ENCODE measurements around the gene OXCT1. TPM values are rescaled to one million over a fixed set of nuclear protein-coding genes. Genes with fewer than 3 reads are reported as not detected.

The OXCT1 gene
- total and polyA plus RNA-seq, 9 of the 15 experiments (the other 6 are each of a cell fraction or from before 2014, with no cell fraction given) = 24.7 to 61.2 (median 41.9) TPM

DNA sequence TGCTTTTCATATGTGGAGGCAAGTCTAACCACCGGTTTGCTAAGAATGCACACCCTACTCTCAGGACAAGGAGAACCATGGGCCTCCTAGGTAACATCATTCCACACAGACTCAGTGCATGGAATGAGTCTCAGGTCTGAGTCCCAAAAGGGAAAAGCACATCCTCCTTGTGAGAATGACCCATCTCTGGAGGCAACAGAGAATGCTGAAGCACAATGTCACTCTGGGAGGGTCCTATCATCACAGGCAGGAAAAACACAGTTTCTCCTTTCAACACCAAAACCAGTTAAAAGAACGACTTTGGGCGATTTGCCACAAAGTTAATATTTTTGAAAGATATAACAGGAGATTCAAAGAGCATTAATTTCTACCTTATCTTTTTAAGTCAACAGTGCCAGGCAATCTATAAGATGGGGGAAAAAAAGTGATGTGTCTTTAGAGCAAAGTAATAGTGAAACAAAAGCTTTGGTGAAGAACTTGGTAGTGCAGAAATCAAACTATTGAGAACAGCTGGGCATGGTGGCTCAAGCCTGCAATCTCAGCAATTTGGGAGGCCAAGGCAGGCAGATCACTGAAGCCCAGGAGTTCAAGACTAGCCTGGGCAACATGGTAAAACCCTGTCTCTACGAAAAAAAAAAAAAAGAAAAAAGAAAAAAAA is 97.3 kb downstream of the OXCT1 start:
- in situ Hi-C loops (cut with MboI) (no loop called here), intact Hi-C loops (cut with micrococcal nuclease) (no loop called here)
- Histone ChIP-seq H3K9me3 (replicated peaks; ENCODE audit: control insufficient read depth, insufficient read depth, low read depth, low read length) (no peaks in the 10 kb centered on the region), H4K20me1 (replicated peaks; ENCODE audit: control insufficient read depth, insufficient read depth, low read length) (no peaks in the 10 kb centered on the region), H3K27me3 (ENCODE audit: control insufficient read depth in 2 of 2, insufficient read depth in 2 of 2, low read length in 2 of 2) (no peaks in the 10 kb centered on the region), H3K79me2 (ENCODE audit: control insufficient read depth, insufficient read depth, low read length) (no peaks in the 10 kb centered on the region), H2AFZ (ENCODE audit: low read depth, low read length) (no peak overlapping the region), H3K9ac (ENCODE audit: insufficient read depth in 1 of 2, low read depth in 2 of 2, low read length in 2 of 2) (no peak overlapping the region), H3K4me2 (ENCODE audit: insufficient read depth, low read length) (no peak overlapping the region), H3K9me1 (ENCODE audit: control insufficient read depth, insufficient read depth, low read length) (no peaks in the 10 kb centered on the region), H3K4me1 (replicated peaks in 1 of 2; ENCODE audit: control insufficient read depth in 2 of 2, insufficient read depth in 2 of 2, low read length in 2 of 2) (no peaks in the 10 kb centered on the region), H3K36me3 (ENCODE audit: control insufficient read depth, insufficient read depth, low read length) (no peaks in the 10 kb centered on the region), H3K4me3 (no peak overlapping the region), H3K27ac (ENCODE audit: extremely low read depth, low read depth, low read length) (no peak overlapping the region)
- DNase-seq (ENCODE audit: extremely low read depth in 1 of 4, low spot score in 3 of 4) = no peak
- CTCF ChIA-PET (ENCODE audit: low intra/inter-chr PET ratio) = no interaction called here
- TF ChIP-seq ZC3H8 (IDR thresholded peaks at IDR 0.05) (no peak), NCOA6 (IDR thresholded peaks at IDR 0.05) (no peak), POU5F1 (IDR thresholded peaks at IDR 0.05; ENCODE audit: borderline replicate concordance, low read depth, low read length, partially characterized antibody) (no peak), ZSCAN29 (IDR thresholded peaks at IDR 0.05) (no peak)
- TF ChIP-seq, protein P1, sequence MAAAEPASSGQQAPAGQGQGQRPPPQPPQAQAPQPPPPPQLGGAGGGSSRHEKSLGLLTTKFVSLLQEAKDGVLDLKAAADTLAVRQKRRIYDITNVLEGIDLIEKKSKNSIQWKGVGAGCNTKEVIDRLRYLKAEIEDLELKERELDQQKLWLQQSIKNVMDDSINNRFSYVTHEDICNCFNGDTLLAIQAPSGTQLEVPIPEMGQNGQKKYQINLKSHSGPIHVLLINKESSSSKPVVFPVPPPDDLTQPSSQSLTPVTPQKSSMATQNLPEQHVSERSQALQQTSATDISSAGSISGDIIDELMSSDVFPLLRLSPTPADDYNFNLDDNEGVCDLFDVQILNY (CRISPR knock-in tag; IDR thresholded peaks at IDR 0.05) = no peak
- FAIRE-seq = no peak
- BruUV-seq (replicated peaks) = no TSS peak
- POLR2A ChIA-PET = no interaction called here
- no peak for ATAC-seq
- WGBS (ENCODE audit: insufficient coverage, low coverage, missing lambda C conversion rate) = 49% methylated on average over 3 of the region's 4 CpGs

DNA sequence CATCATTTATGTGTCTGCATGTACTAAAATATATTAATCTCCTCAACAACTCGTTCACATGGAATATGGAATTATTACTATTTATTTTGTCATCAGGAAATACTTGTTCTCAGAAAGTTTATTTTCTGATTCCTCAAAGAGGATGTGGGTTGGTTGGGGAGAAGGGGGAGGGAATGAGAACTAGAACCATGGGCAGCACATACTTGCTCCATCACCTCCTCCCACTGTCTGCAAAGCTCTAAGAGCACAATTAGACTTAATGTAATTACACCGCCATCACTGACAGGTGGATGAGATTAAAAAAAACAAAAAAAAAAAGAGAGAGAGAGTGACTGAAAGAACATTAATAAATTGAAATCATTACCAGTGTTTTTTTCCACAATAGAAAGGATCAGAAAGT is 98.2 kb downstream of the OXCT1 start:
- FAIRE-seq (no peak), ATAC-seq (no peak), DNase-seq (ENCODE audit: extremely low read depth in 1 of 4, low spot score in 3 of 4) (no peak)
- 52% methylated on average over 2 of the region's 2 CpGs for WGBS (ENCODE audit: insufficient coverage, low coverage, missing lambda C conversion rate)
- intact Hi-C loops (cut with micrococcal nuclease) (no loop called here), in situ Hi-C loops (cut with MboI) (no loop called here)
- no peak overlapping the region for H3K9ac ChIP-seq (ENCODE audit: insufficient read depth in 1 of 2, low read depth in 2 of 2, low read length in 2 of 2)
- H3K79me2 ChIP-seq (ENCODE audit: control insufficient read depth, insufficient read depth, low read length) = no peaks in the 10 kb centered on the region
- no peaks in the 10 kb centered on the region for H3K4me1 ChIP-seq (replicated peaks in 1 of 2; ENCODE audit: control insufficient read depth in 2 of 2, insufficient read depth in 2 of 2, low read length in 2 of 2)
- no peaks in the 10 kb centered on the region for H3K27me3 ChIP-seq (ENCODE audit: control insufficient read depth in 2 of 2, insufficient read depth in 2 of 2, low read length in 2 of 2)
- no peaks in the 10 kb centered on the region for H3K9me3 ChIP-seq (replicated peaks; ENCODE audit: control insufficient read depth, insufficient read depth, low read depth, low read length)
- ChIA-PET POLR2A (interaction anchor here (0.9 kb wide), 1 partner anchor 10 kb away, joined by 3 read pairs; no protein-coding TSS in a partner anchor), CTCF (ENCODE audit: low intra/inter-chr PET ratio) (no interaction called here)
- H4K20me1 ChIP-seq (replicated peaks; ENCODE audit: control insufficient read depth, insufficient read depth, low read length) = no peaks in the 10 kb centered on the region
- no peak overlapping the region for H3K27ac ChIP-seq (ENCODE audit: extremely low read depth, low read depth, low read length)
- H3K36me3 ChIP-seq (ENCODE audit: control insufficient read depth, insufficient read depth, low read length) = no peaks in the 10 kb centered on the region
- BruUV-seq (replicated peaks) = no TSS peak
- H2AFZ ChIP-seq (ENCODE audit: low read depth, low read length) = no peak overlapping the region
- H3K4me2 ChIP-seq (ENCODE audit: insufficient read depth, low read length) = no peak overlapping the region
- H3K4me3 ChIP-seq = no peak overlapping the region
- H3K9me1 ChIP-seq (ENCODE audit: control insufficient read depth, insufficient read depth, low read length) = no peaks in the 10 kb centered on the region
- TF ChIP-seq, protein P2, sequence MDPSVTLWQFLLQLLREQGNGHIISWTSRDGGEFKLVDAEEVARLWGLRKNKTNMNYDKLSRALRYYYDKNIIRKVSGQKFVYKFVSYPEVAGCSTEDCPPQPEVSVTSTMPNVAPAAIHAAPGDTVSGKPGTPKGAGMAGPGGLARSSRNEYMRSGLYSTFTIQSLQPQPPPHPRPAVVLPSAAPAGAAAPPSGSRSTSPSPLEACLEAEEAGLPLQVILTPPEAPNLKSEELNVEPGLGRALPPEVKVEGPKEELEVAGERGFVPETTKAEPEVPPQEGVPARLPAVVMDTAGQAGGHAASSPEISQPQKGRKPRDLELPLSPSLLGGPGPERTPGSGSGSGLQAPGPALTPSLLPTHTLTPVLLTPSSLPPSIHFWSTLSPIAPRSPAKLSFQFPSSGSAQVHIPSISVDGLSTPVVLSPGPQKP (CRISPR knock-in tag; IDR thresholded peaks at IDR 0.05) = no peak
- no peak for TF ChIP-seq KDM5B (IDR thresholded peaks at IDR 0.05; ENCODE audit: insufficient replicate concordance, low read depth, low read length)
- no peak for TF ChIP-seq ETV1 (tag; conservative IDR thresholded peaks at IDR 0.05; ENCODE audit: low read depth)
- no peak for TF ChIP-seq ZBTB17 (CRISPR knock-in tag; IDR thresholded peaks at IDR 0.05)
- TF ChIP-seq, protein P3, sequence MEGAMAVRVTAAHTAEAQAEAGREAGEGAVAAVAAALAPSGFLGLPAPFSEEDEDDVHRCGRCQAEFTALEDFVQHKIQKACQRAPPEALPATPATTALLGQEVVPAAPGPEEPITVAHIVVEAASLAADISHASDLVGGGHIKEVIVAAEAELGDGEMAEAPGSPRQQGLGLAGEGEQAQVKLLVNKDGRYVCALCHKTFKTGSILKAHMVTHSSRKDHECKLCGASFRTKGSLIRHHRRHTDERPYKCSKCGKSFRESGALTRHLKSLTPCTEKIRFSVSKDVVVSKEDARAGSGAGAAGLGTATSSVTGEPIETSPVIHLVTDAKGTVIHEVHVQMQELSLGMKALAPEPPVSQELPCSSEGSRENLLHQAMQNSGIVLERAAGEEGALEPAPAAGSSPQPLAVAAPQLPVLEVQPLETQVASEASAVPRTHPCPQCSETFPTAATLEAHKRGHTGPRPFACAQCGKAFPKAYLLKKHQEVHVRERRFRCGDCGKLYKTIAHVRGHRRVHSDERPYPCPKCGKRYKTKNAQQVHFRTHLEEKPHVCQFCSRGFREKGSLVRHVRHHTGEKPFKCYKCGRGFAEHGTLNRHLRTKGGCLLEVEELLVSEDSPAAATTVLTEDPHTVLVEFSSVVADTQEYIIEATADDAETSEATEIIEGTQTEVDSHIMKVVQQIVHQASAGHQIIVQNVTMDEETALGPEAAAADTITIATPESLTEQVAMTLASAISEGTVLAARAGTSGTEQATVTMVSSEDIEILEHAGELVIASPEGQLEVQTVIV (CRISPR knock-in tag; IDR thresholded peaks at IDR 0.05; ENCODE audit: borderline replicate concordance) = no peak

All from K562 (cell line).